ENCODE data around the gene LIPM. TPM values are rescaled to one million over a fixed set of nuclear protein-coding genes. Genes with fewer than 3 reads are reported as not detected.

The LIPM gene
- total RNA-seq, 1 donor from 2014 or later: not detected

GRCh38 chr10:88826388-88826787 is 23.9 kb downstream of the LIPM start:
- POLR2A ChIA-PET: no interaction called here

GRCh38 chr10:88827671-88828070 is 25.1 kb downstream of the LIPM start:
- H3K4me1 Mint-ChIP-seq: peaks cover 16% of the 10 kb centered on the region
- H3K9me3 Mint-ChIP-seq: no peaks in the 10 kb centered on the region
- intact Hi-C loops (cut with micrococcal nuclease): no loop called here
- ATAC-seq (ENCODE audit: low read depth): no peak
- TF ChIP-seq CTCF (IDR thresholded peaks at IDR 0.05): no peak
- CTCF ChIA-PET: interaction anchor here (1.9 kb wide), 1 partner anchor 106 kb away, joined by 8 read pairs; no protein-coding TSS in a partner anchor
- H3K27ac Mint-ChIP-seq: no peak overlapping the region
- no peak overlapping the region for H3K4me3 Mint-ChIP-seq
- H3K36me3 Mint-ChIP-seq (ENCODE audit: low read depth): no peaks in the 10 kb centered on the region
- no peak for DNase-seq
- POLR2A ChIA-PET: interaction anchor here (0.5 kb wide), 1 partner anchor 136 kb away, joined by 3 read pairs; no protein-coding TSS in a partner anchor
- H3K27me3 Mint-ChIP-seq: peaks cover 5% of the 10 kb centered on the region

More at GRCh38 chr10:88826388-88826787, 23.9 kb downstream of the LIPM start:
- no peak for TF ChIP-seq CTCF (IDR thresholded peaks at IDR 0.05)
- intact Hi-C loops (cut with micrococcal nuclease): no loop called here
- Mint-ChIP-seq H3K36me3 (ENCODE audit: low read depth) (no peaks in the 10 kb centered on the region), H3K4me1 (peaks cover 16% of the 10 kb centered on the region), H3K27ac (no peak overlapping the region), H3K4me3 (no peak overlapping the region), H3K9me3 (no peaks in the 10 kb centered on the region), H3K27me3 (peaks cover 5% of the 10 kb centered on the region)
- DNase-seq: no peak
- no peak for ATAC-seq (ENCODE audit: low read depth)
- CTCF ChIA-PET: interaction anchor here (1.2 to 1.9 kb wide), 2 partner anchors 9 to 107 kb away, joined by 5 to 8 read pairs; no protein-coding TSS in a partner anchor

- ChIA-PET POLR2A (no interaction called here), CTCF (interaction anchor here (12.7 kb wide), 1 partner anchor 104 kb away, joined by 449 read pairs; no protein-coding TSS in a partner anchor)
- Mint-ChIP-seq H3K4me3 (no peak overlapping the region), H3K27me3 (peaks cover 5% of the 10 kb centered on the region), H3K9me3 (no peaks in the 10 kb centered on the region), H3K27ac (no peak overlapping the region), H3K36me3 (ENCODE audit: low read depth) (no peaks in the 10 kb centered on the region), H3K4me1 (peaks cover 16% of the 10 kb centered on the region)
- TF ChIP-seq CTCF (IDR thresholded peaks at IDR 0.05): no peak
- intact Hi-C loops (cut with micrococcal nuclease): no loop called here
- ATAC-seq (ENCODE audit: low read depth) (no peak), DNase-seq (no peak)
Measured at GRCh38 chr10:88828310-88828709, 25.8 kb downstream of the LIPM start.

- Mint-ChIP-seq H3K36me3 (ENCODE audit: low read depth) (no peaks in the 10 kb centered on the region), H3K27me3 (peaks cover 5% of the 10 kb centered on the region), H3K27ac (no peak overlapping the region), H3K4me1 (peaks cover 8% of the 10 kb centered on the region), H3K4me3 (no peak overlapping the region), H3K9me3 (no peaks in the 10 kb centered on the region)
- DNase-seq (no peak), ATAC-seq (ENCODE audit: low read depth) (no peak)
- POLR2A ChIA-PET: interaction anchor here (0.7 kb wide), 1 partner anchor 101 kb away, joined by 3 read pairs; no protein-coding TSS in a partner anchor
- intact Hi-C loops (cut with micrococcal nuclease): no loop called here
- no peak for TF ChIP-seq CTCF (IDR thresholded peaks at IDR 0.05)
- CTCF ChIA-PET: interaction anchor here (1.0 to 12.7 kb wide), 2 partner anchors 102 to 388 kb away, joined by 4 to 449 read pairs; no protein-coding TSS in a partner anchor
Measured at GRCh38 chr10:88830643-88831268, 28.2 kb downstream of the LIPM start.

- no peak for DNase-seq
- Mint-ChIP-seq H3K27ac (no peak overlapping the region), H3K4me1 (peaks cover 2% of the 10 kb centered on the region), H3K27me3 (peaks cover 5% of the 10 kb centered on the region), H3K36me3 (ENCODE audit: low read depth) (no peaks in the 10 kb centered on the region), H3K9me3 (no peaks in the 10 kb centered on the region), H3K4me3 (no peak overlapping the region)
- no peak for TF ChIP-seq CTCF (IDR thresholded peaks at IDR 0.05)
- ChIA-PET POLR2A (interaction anchor here (0.5 kb wide), 1 partner anchor 71 kb away, joined by 4 read pairs; no protein-coding TSS in a partner anchor), CTCF (interaction anchor here (12.7 kb wide), 1 partner anchor 101 kb away, joined by 449 read pairs; no protein-coding TSS in a partner anchor)
- intact Hi-C loops (cut with micrococcal nuclease): no loop called here
- no peak for ATAC-seq (ENCODE audit: low read depth)
Measured at GRCh38 chr10:88831709-88832108, 29.2 kb downstream of the LIPM start.

Measured in activated B cell treated with CpG ODN at 0.5 μM for 24 hours (primary cell).